A673 (cell line): ENCODE data around the gene CAMK2A. TPM values are rescaled to one million over a fixed set of nuclear protein-coding genes. Genes with fewer than 3 reads are reported as not detected.
A peak's percentile ranks its signal among the peaks of the same experiment; 100 is the strongest.

Experiments
- BruUV-seq: library from RNA; stranded (reverse); fragments of 400-500 nt; replicated peaks from 2 replicates; lab custom pipeline; 2021; lab: Mats Ljungman, UMichigan
- CTCF ChIA-PET: fragments of 300-600 bp; sonication (Branson Sonifier 250); formaldehyde crosslinking; loops from one replicate; lab custom pipeline; 2022; ENCODE audit warnings: antibody characterized with exemption; lab: Charles Lee
- POLR2A ChIA-PET: fragments of 300-600 bp; sonication (Branson Sonifier 250); formaldehyde crosslinking; loops from one replicate; lab custom pipeline; 2022; ENCODE audit warnings: antibody characterized with exemption; ENCODE audit not compliant: low non-redundant PET; lab: Charles Lee
- DNase-seq: peaks from one replicate; pipeline ENCODE4 v3.0.0-alpha.2; 2015; ENCODE audit warnings: low spot score
- H3K27ac ChIP-seq: fragments of 200-600 bp; sonication (generic); 2 replicates; pipeline ENCODE4 v1.5.1; 2016; ENCODE audit warnings: mixed run types, low read depth, mild to moderate bottlenecking, mixed read lengths, antibody characterized with exemption, low read length; ENCODE audit not compliant: poor library complexity, severe bottlenecking
- H3K27me3 ChIP-seq: fragments of 200-600 bp; sonication (generic); replicated peaks from 2 replicates; pipeline ENCODE4 v1.6.1; 2017; ENCODE audit warnings: mixed run types, low read depth, mild to moderate bottlenecking, mixed read lengths, antibody characterized with exemption, low read length; ENCODE audit not compliant: insufficient read depth, poor library complexity
- H3K36me3 ChIP-seq: fragments of 200-600 bp; sonication (generic); 2 replicates; pipeline ENCODE4 v1.6.1; 2016; ENCODE audit warnings: mixed run types, mild to moderate bottlenecking, mixed read lengths, antibody characterized with exemption, low read length; ENCODE audit not compliant: insufficient read depth, poor library complexity, severe bottlenecking
- H3K4me1 ChIP-seq: fragments of 200-600 bp; sonication (generic); 2 replicates; pipeline ENCODE4 v1.6.1; 2017; ENCODE audit warnings: mixed run types, mild to moderate bottlenecking, mixed read lengths, antibody characterized with exemption, low read length; ENCODE audit not compliant: insufficient read depth, poor library complexity, severe bottlenecking
- H3K4me3 ChIP-seq: fragments of 200-600 bp; sonication (generic); 2 replicates; pipeline ENCODE4 v1.5.1; 2016; ENCODE audit warnings: low read depth, mixed run types, mild to moderate bottlenecking, mixed read lengths, low read length; ENCODE audit not compliant: poor library complexity, severe bottlenecking
- H3K9me3 ChIP-seq: fragments of 200-600 bp; sonication (generic); 2 replicates; pipeline ENCODE4 v1.6.1; 2016; ENCODE audit warnings: mixed run types, low read depth, mild to moderate bottlenecking, mixed read lengths, antibody characterized with exemption, low read length; ENCODE audit not compliant: poor library complexity, severe bottlenecking
- CTCF ChIP-seq: fragments of 300-800, 200-600 bp; sonication (generic); conservative IDR thresholded peaks from 2 replicates; pipeline ENCODE4 v1.5.1; 2017; ENCODE audit warnings: low read depth, mild to moderate bottlenecking, antibody characterized with exemption, low read length, moderate library complexity, mixed read lengths
- EZH2 ChIP-seq: fragments of 200-600 bp; sonication (generic); IDR thresholded peaks from 2 replicates; pipeline ENCODE4 v1.6.1; 2017; ENCODE audit warnings: borderline replicate concordance, low read depth, mild to moderate bottlenecking, mixed read lengths, antibody characterized with exemption, low read length; ENCODE audit not compliant: poor library complexity, severe bottlenecking
- intact Hi-C: fragments of 100-400 bp; cut with micrococcal nuclease; formaldehyde crosslinking; loops from one replicate; pipeline ENCODE4 v1.10.0; 2022; ENCODE audit not compliant: unreplicated experiment
- total RNA-seq: library from RNA; stranded (reverse); gene quantifications from 2 replicates; pipeline ENCODE4 v1.2.3, GENCODE V29; 2021

The CAMK2A gene
- total RNA-seq, 1 experiment from 2014 or later: not detected

DNA sequence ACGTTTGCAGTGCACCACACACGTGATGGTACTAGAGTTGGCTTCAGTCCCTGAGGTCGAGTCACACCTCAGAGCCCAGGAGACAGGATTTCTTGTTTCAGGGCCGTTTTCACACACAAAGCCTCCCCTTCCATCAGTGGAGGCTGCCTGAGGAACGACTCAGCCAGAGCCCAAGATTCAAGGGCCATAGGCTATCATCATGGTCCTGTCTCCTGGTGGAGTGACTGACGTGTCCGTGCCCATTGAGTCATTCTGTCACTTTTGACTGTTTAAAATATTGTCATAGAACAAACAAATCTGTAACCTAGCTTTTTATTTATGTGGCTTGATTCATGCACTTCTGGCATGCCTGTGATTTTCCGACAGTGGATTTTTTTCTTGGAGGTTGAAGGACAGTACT, 28.3 kb downstream of the CAMK2A start:
- TF ChIP-seq CTCF (no peak), EZH2 (no peak)
- no peak overlapping the region for H3K4me3 ChIP-seq
- ChIA-PET POLR2A (interaction anchor here (0.7 kb wide), 1 partner anchor 1723 kb away, joined by 4 read pairs; no protein-coding TSS in a partner anchor), CTCF (no interaction called here)
- BruUV-seq: no TSS peak
- H3K27me3 ChIP-seq: no peaks in the 10 kb centered on the region
- no peak for DNase-seq
- no peaks in the 10 kb centered on the region for H3K36me3 ChIP-seq
- H3K9me3 ChIP-seq: no peaks in the 10 kb centered on the region
- no peak overlapping the region for H3K27ac ChIP-seq
- H3K4me1 ChIP-seq: peaks cover 10% of the 10 kb centered on the region
- intact Hi-C loops: no loop called here

GRCh38 chr5:150258130-150258529, 31.4 kb downstream of the CAMK2A start:
- no TSS peak for BruUV-seq
- Histone ChIP-seq H3K4me3 (no peak overlapping the region), H3K27me3 (no peaks in the 10 kb centered on the region), H3K36me3 (no peaks in the 10 kb centered on the region), H3K9me3 (no peaks in the 10 kb centered on the region), H3K27ac (no peak overlapping the region), H3K4me1 (no peaks in the 10 kb centered on the region)
- ChIA-PET POLR2A (no interaction called here), CTCF (no interaction called here)
- no peak for TF ChIP-seq EZH2
- no peak for TF ChIP-seq CTCF
- DNase-seq: peak; percentile 60
- intact Hi-C loops: no loop called here

DNA sequence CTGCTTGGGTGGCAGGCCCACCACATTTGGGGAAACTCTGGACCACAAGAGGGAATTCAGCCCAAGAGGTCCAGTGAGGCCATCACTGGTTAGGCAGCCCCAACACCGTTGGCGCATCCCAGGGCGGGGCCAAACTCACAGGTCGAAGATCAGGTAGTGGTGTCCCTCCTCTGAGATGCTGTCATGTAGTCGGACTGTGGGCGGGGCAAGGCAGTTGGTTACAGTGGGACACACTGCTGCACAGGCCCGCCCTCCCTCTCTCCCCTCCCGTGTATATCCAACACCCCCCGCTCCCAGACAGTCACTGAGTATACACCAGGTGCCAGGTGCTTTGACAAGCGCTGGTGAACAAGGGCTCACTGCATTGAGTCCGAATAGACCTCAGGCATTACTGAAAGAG, 32.1 kb downstream of the CAMK2A start:
- no peak for DNase-seq
- ChIA-PET CTCF (no interaction called here), POLR2A (no interaction called here)
- intact Hi-C loops: no loop called here
- no peak for TF ChIP-seq EZH2
- no peak for TF ChIP-seq CTCF
- Histone ChIP-seq H3K4me1 (no peaks in the 10 kb centered on the region), H3K9me3 (no peaks in the 10 kb centered on the region), H3K27ac (no peak overlapping the region), H3K4me3 (no peak overlapping the region), H3K27me3 (no peaks in the 10 kb centered on the region), H3K36me3 (no peaks in the 10 kb centered on the region)
- BruUV-seq: no TSS peak
